Stimulated activated CD8-positive, alpha-beta memory T cell treated with anti-CD3 and anti-CD28 coated beads, Interleukin-4, amount 100 ng/mL, for 1 hour (primary cell): ENCODE data around the gene ARID3B.
A peak's percentile ranks its signal among the peaks of the same experiment; 100 is the strongest.
"Not testable (repeated sequence)": the region's sequence is repeated elsewhere in the genome, so short reads cannot be mapped to it uniquely, and the experiment has no call there.

Experiments used
- DNase-seq, 2 donors: peaks; one replicate each; pipeline ENCODE4 v3.0.0-alpha.2; 2020; ENCODE audit warnings: low read depth in 2 of 2, low spot score in 1 of 2

Gene ARID3B

GRCh38 chr15:74568594-74568993 lies 27.6 kb downstream of the ARID3B start:
- no peak for DNase-seq

DNA sequence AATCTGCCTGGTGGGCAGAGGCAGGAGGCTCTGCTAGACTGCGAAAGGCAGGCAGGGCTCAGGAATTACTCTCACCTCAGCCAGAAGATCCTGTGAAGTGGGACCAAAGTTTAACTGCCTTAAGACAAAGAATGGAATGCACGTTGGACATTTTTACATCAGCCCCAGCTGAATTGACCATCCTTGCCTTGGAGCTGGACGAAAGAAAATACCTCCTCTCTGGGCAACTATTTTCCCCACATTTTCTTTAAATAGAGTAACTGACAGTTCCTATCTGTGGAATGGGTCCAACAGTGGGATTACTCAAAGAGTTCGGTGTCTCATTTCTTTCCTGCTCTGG lies 28.7 kb downstream of the ARID3B start:
- no peak for DNase-seq

DNA sequence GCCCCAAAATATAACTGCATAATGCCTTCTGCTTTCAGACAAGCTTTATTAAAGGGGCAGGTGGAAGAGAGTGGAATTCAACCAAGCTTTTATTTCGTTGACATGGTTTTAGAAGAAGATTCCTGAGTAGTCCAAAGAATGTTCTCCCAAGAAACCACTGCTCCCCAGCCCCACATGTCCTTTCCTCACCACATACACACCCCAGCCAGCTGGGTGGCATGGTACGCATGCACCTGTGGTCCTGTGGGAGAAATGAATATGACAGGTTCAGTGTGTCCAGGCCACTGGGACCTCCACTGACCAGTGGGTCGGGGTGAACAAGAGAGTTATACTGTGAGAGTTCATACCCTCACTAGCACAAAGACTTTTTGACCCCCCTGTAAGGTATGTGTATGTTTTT lies 30.2 kb downstream of the ARID3B start:
- no peak for DNase-seq

DNA sequence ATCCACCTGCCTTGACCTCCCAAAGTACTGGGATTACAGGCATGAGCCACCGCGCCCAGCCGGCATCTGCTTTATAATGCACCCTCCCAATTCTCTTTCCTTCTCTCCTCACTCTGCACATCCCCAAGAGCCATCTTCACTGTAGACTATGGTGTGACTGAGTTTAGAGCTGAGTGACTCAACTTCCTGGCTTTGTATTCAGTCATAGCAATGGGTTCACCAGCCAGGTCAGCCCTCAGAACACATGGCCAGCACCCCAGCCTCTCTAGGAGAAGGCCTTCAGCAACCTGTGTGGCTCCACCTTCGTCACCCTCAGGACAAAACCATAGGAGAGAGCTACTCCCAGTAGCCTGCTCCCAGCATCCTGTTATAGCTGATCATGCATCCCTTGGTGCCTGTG lies 33.0 kb downstream of the ARID3B start:
- no peak for DNase-seq

DNA sequence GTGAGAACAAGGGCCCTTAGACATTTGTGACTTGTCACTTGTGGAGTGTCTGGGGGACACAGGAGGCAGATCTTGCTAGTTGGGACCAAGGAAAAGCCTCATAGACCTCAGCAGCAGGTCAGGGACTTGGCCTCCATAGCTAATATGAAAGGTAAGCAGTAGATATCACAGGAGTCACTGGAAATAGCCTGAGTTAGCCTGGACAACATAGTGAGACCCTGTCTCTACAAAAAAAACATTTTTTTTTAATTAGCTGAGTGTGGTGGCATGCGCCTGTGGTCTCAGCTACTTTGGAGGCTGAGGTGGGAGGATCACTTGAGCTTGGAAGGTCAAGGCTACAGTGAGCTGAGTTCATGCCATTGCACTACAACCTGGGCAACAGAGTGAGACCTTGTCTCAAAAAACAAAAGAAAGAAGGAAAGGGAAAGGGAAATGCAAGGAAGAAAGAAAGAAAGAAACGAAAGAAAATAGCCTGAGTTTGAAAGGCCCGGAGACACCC lies 37.5 kb downstream of the ARID3B start:
- DNase-seq = no peak

- no peak for DNase-seq
These were observed 38.0 kb downstream of the ARID3B start for GRCh38 chr15:74579001-74579400.

DNA sequence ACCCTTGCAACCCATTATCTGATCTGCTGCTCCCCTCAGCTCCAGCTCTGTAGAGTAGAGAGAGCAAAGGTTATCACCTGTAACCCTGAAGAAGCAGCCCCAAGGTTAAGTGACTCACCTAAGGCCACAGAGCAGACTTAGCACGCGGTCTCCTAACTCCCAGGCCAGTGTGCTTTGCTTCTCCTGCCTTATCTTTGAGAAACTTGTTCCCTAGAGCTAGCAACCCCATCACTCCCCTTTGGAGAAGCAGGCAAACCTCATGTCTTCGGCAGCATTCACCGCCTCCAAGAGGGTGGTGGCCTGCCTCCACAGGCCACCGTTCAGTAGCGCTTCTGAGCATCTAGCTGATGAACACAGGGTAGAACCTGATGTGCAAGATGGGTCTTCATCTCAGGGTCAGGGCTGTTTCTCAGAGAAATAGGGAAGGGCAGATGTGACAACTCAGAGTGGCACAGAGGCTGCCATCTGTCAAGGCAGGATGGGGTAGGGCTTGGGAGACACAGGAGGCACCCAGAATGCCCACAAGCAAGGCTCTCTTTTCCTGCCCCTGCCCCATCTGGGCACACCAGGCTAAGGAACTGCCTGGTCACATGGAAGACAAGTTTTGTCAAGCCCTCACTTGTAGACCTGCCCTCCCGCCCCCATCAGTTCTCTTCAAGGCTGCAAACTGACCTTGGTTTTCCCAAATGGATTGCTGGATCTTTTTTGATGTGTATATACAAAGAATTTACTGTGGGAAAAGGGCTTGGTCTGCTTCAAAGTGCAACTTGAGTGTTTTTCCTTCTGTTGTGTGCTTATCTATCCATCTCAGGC lies 39.7 kb downstream of the ARID3B start:
- DNase-seq = no peak

- DNase-seq = no peak
These were observed 43.2 kb downstream of the ARID3B start for GRCh38 chr15:74584204-74584603.

GRCh38 chr15:74584779-74585178 lies 43.8 kb downstream of the ARID3B start:
- DNase-seq = no peak

DNA sequence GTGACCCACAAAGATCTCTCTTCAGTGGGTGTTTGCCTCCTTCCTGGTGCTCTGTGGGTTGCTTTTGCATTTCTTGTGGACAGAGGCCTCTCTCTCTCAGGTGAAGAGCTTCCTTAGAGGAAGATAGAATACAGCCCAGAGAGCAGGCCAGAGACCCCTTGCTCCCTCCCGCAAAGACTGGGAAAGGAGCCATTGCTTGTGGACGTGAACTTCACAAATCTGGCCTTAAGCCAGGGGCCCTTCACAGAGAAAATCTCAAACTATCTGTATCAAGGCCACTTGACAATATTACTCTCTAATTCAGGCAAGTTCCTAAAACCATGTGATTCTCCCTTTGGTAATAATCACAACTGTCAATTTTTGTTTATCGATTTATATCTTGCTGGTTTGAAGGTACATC lies 44.2 kb downstream of the ARID3B start:
- no peak for DNase-seq

DNA sequence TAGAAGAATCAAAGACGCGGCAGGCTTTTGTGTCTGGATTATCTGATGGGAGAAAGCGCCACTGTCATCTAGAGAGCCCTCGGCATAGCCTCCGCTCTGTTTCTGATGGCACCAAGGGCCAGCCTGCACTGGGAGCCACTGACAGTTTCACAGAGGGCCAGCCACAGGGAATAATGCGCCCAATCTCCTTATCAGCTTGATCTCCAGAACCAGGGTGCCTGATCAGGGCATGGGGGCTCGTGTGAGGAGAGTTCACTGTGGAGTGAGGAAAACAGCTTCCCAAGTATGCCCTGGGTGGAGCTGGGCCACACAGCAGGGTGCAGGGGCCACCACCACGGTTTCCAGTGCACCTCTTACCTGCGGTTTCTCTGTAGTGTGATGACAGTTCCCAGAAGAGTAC lies 44.8 kb downstream of the ARID3B start:
- no peak for DNase-seq

- DNase-seq = no peak
These were observed 48.8 kb downstream of the ARID3B start for GRCh38 chr15:74589826-74590225.

DNA sequence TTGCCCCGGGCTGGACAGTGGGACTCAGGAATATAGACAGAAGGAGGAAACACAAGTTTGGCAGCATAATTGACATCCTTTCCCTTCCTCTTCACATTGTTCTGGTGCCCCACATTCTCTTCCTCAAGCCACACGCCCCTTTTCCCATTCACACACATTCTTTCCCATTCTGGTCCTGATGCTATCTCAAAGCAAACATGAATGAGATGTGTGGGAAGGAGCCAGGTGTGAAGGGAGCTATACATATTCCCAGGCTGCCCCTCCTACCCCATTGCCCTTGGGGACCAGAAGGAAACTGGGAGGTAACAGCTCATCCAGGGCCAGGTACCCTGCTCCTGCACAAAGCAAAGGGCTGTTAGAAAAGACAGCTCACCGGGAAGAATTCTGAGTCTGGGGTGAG lies 51.2 kb downstream of the ARID3B start:
- DNase-seq = no peak

- DNase-seq = no peak
These were observed 52.1 kb downstream of the ARID3B start for GRCh38 chr15:74593122-74593521.

- DNase-seq = no peak
These were observed 53.4 kb downstream of the ARID3B start for GRCh38 chr15:74594455-74594854.

DNA sequence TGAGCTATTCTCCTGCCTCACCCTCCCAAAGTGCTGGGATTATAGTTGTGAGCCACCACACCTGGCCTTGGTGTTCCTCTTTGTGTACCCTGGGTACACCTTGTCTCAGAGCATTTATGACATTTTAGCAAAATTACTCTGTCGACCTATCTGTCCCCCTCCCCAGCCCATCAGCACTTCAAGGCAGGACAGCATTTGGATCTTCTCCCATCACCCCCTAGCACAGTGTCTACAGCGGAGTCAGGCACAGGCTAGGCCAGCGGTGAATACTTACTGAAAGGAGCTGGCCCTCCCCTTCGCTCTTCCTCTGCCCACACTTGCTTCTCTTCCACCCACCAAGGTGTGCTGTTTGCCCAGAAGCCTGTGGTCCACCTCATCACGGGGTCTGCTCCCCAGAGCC lies 54.3 kb downstream of the ARID3B start:
- no peak for DNase-seq

DNA sequence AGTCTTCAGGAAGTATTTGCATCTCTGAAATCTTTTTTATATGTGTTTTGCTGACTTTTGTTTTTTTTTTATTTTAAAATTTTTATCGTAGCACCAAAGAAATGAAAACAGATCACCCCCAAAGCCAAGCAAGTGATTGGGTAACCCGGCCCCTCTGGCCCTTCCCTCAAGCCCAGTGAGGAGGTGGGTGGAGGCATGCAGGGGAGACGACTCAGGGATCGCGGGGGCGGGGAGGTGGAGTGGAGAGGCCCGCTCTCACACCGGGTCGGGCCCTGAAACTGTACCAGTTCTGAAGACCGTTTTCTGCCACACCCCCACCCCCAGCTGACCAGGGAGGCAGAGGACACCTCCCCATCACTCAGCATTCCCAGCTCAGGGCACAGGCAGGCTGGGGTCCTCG lies 55.7 kb downstream of the ARID3B start:
- DNase-seq = not testable (repeated sequence)

GRCh38 chr15:74597146-74597705 lies 56.2 kb downstream of the ARID3B start:
- not testable (repeated sequence) for DNase-seq

DNA sequence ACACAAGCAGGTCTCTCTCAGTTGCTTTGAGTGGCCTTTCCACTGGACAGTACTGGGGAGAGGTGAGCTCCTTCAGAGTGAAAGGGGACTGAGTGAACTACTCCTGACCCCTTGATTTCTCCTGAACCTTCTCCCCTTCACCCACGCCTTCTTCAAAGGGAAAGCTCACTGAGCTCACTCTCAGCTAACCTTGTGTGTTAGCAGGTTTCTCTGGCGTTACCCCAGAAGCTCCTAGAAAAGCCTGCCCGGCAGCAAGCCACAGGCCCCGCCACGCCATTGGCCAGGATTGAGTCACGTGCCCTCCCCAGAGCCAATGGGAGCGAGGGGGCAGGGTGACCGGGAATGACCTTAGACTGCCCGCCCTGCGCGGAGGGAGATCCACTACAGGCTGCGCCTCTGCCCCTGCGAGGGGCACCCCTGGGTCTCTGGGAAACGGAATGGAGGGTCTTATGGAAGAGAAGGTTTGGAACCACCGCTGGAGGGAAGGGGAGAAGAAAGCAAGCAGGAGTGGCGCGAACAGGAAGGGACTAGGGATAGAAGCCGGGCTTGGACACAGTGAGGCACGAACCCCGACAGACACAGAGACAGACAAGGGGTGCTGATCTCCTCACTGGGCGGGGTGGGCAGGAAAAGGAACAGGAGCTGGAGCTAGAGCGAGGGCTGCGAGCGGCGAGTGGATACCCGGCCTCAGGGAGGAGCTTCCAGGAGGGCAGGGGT lies 57.3 kb downstream of the ARID3B start:
- peak; percentile 68 to 79 for DNase-seq

DNA sequence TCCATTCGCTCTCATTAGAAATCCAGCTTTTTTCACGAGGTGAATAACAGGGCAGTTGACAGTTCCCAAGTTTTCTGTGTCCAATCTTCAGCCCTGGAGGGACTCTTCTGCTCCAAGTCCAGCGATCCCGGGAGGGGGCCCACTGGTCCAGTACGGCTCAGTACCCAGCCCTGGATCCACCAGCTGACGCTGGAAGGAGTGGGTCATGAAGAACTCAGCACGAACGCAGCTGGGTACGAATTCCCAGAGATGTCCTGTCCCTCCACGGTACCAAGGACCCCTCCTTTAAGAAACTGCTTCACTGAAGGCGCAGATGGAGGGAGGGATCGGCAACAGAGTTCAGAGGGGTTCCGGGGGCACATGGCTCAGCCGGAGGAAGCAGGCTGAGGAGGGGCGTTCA lies 58.1 kb downstream of the ARID3B start:
- DNase-seq = no peak

DNA sequence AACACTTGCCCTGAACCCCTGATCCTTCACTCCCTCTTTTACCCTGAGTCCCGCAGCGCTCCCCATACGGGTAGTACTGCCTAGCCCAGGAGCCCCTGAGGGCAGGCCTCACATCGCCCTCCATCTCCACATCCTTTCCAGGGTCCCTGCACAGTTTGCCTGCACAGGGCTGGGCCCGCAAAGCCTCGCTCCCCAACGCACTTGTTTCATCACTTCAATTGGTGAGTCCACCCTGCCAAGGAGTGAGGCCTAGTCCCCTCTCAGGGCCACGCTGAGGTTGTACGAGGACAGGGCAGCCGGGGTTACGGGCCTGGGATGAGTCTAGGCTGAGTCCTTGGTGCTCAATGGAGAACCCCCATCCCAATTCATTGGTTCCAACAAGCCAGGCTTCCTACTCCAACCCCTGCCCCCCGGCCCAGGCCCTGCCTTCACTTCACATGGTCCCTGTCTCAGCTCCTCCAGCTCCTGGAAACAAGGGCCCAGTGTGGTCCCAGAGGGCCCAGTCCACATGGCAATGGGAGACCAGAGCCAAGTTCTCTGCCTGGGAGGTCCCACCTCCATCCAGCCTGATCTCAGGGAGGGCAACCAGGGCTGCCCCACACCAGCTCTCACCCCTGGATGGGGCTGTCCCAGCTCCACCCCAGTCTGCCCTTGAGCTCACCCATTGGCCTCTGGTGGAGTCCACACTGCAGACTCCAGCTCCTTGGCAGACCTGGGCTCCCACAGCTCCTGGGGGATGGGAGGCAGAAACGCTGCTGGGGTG lies 62.2 kb downstream of the ARID3B start:
- no peak for DNase-seq
